Coronary artery (tissue), 2 donors: ENCODE data around the gene SAMD14.
A peak's percentile ranks its signal among the peaks of the same experiment; 100 is the strongest.

Source experiments
- DNase-seq: peaks from one replicate; pipeline ENCODE4 v3.0.0-alpha.2; 2017; ENCODE audit warnings: low spot score
- H3K27ac ChIP-seq, 2 donors: fragments of 200-600 bp; sonication (generic); one replicate each; pipeline ENCODE4 v1.5.1; 2016 to 2019
- H3K4me3 ChIP-seq: fragments of 200-600 bp; sonication (generic); 2 replicates; pipeline ENCODE4 v1.5.1; 2016; ENCODE audit warnings: mild to moderate bottlenecking, moderate library complexity
- TF ChIP-seq, protein P1 (sequence below): fragments of 200-600 bp; sonication (generic); IDR thresholded peaks from one replicate; pipeline ENCODE4 v1.5.1; 2019; ENCODE audit warnings: antibody characterized with exemption

The SAMD14 gene

DNA sequence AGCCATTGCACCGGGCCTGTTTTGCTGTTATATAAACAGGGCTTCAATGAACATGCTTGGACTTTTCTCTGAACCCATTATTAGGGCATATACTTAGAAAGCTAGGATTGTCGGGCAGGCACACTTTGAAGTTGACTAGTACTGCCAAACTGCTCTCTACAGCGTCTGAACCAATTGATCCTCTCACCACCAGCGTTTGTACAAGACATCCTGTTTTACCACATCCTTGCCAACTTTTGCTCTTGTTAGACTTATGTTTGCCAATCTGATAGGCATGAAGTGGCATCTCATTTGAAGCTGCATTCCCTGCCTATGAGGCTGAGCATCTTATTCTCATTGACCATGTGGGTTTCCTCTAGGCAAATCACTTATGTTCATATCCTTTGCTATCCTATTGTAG is 27.9 kb upstream of the SAMD14 start:
- H3K4me3 ChIP-seq, result no peak overlapping the region
- DNase-seq, result no peak
- peak overlapping the region; percentile 32 to 33 for H3K27ac ChIP-seq
- TF ChIP-seq, protein P1, sequence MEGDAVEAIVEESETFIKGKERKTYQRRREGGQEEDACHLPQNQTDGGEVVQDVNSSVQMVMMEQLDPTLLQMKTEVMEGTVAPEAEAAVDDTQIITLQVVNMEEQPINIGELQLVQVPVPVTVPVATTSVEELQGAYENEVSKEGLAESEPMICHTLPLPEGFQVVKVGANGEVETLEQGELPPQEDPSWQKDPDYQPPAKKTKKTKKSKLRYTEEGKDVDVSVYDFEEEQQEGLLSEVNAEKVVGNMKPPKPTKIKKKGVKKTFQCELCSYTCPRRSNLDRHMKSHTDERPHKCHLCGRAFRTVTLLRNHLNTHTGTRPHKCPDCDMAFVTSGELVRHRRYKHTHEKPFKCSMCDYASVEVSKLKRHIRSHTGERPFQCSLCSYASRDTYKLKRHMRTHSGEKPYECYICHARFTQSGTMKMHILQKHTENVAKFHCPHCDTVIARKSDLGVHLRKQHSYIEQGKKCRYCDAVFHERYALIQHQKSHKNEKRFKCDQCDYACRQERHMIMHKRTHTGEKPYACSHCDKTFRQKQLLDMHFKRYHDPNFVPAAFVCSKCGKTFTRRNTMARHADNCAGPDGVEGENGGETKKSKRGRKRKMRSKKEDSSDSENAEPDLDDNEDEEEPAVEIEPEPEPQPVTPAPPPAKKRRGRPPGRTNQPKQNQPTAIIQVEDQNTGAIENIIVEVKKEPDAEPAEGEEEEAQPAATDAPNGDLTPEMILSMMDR, result no peak

DNA sequence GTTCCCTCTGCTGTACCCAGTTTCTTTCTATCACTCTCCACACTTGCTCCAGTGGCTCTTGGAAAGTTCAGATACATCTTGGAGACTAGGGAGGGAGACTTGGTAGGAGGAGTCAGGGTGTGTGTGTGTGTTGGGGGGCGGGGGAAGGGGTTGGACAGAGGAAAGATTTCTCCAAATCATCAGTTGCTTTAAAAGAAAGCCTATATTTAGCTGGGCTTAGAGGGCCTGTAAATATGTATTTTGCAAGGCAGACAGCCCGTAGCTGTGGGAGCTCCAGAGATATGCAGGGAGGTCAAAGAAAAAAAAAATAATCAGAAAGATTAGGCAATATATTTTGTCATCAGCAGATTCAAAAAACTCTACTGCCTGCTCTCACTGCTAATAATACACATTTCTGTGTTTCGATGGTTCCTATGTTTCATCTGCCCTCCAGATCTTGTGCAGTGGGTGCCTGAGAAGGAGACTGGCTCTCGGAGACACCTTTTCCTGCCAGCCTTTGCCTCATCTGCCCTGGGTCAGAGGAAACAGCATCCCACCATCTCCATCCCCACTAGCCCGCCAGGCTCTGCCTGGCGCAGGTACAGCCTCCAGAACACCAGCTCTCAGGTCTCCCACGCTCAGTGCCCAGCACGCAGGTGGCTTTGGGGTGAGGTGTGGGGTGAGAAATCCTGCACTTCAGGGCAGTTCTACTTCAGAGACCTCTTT is 25.3 kb upstream of the SAMD14 start:
- H3K4me3 ChIP-seq, result peak overlapping the region; percentile 42
- H3K27ac ChIP-seq, result peak overlapping the region; percentile 85 to 94
- TF ChIP-seq, protein P1, result no peak
- no peak for DNase-seq

DNA sequence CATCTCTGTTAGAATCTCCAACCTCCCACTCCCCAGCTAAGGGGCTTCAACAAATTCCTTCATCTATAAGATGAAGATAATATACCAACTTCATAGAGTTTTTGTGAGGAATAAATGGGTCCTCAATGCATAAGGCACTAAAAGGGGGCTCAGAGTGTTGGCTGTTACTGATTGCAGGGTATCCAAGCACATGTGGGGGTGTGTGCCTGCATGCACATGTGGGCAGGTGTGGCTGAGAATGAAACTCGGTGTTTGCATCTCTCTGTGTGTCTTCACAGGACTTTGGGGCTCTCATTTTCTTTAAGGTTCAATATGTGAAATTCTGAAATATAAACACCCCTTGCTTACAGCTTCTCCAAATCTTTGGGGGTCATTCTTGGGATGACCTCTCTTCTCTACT is 24.6 kb upstream of the SAMD14 start:
- no peak overlapping the region for H3K4me3 ChIP-seq
- peak overlapping the region; percentile 85 to 94 for H3K27ac ChIP-seq
- TF ChIP-seq, protein P1, result no peak
- DNase-seq, result no peak

DNA sequence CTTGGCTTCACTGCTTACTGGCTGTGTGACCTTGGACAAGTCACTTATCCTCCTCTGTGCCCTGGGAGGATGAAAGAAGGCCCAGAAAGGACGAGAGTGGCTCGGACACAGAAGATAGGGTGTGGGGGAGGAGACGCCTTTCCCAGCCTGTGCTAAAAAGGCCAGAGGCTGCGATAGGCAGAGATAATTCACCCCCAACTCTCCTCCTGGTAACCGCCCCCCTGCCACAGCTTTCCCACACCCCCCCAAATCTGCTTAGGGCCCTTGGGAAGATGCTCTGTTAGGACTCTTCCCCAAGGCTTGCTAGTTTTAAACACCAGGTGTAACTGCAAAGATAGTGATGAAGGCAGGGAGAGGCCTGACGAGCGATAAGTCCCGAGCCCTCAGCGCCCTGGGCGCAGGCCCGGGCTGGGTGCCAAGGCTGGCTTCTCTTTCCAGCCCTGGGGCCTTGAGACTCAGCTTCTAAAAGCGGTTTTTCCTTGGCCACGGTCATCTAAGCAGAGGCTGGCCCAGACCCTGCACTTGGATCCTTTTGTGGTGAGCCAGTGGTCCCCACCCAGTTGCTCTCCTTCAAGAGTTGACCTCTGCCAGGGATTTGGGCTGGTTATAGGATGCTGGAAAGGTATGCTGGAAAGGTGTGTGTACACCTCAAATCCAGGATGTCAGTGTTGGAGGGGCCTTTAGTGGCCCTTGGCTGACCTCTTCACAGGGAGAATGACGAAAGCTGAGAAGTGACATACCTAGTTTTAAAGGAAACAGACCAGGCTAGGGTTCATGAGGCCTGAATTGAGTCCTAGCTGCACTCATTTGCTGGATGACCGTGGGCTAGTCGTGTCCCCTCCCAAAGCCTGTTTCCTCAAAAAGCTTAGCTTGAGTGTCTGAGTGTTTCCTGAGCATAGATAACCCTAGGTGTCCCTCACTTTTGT is 24.0 kb upstream of the SAMD14 start:
- DNase-seq, result no peak
- Histone ChIP-seq H3K4me3 (no peak overlapping the region), H3K27ac (peak overlapping the region; percentile 85 to 94)
- TF ChIP-seq, protein P1, result no peak

DNA sequence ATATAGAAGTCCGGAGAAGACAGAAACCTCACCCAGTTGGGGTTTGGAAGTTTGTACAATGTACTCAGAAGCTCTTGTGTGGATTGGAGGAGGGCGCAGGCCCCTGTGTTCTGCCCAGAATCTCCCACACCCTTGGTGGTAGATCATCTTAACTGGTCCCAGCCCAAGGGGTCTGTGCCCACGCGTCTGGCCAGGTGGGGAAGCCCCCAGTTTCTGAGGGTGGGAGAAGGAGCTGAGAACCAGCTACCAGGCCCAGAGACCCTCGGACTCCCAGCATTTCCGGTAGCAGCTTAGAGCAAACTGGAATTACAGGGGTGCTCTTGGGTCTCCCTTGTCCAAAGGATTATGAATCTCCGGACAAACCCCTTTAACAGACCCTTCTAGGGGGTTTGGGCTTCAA is 22.8 kb upstream of the SAMD14 start:
- Histone ChIP-seq H3K27ac (peak overlapping the region; percentile 94 to 95), H3K4me3 (peak overlapping the region; percentile 90)
- TF ChIP-seq, protein P1, result no peak
- DNase-seq, result no peak

DNA sequence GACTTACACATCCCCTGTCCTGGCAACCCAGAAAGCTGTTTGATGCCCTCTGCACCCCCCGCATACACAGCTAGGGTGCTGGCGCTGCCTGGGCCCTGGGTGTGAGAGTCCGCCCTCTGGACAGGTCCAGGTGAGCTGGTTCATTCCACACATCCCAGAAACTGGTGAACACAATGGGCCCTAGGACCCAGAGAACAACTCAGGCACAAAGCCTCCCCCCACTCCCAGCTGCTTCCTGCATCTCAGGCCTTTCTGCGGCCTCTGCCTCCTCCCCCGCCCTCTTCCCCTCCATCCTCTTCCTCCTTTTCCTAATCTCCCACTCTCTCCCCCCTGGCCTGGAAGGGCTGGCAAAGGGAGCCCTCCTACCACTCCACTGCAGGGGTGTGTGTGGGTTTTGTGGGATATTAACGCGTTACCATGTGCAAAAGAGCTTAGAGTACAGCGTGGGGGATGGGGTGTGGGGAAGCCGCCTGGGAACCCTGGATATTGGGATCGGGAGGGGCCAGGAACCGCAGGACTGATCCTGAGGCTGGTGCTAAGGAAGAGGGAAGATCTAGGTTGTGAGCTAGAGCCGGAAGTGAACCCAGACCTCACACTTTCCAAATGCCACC is 22.1 kb upstream of the SAMD14 start:
- no peak for DNase-seq
- peak overlapping the region; percentile 94 to 95 for H3K27ac ChIP-seq
- TF ChIP-seq, protein P1, result no peak
- H3K4me3 ChIP-seq, result peak overlapping the region; percentile 90
